K562 (cell line): ENCODE measurements around the gene B3GLCT. TPM values are rescaled to one million over a fixed set of nuclear protein-coding genes. Genes with fewer than 3 reads are reported as not detected.
"Not testable (repeated sequence)": the region's sequence is repeated elsewhere in the genome, so short reads cannot be mapped to it uniquely, and the experiment has no call there.

ENCODE experiments used
- ATAC-seq: fragments of 200-7000 bp; cut with Tn5 transposase; 3 replicates; pipeline ENCODE4 v1.9.1; 2020; ENCODE audit warnings: moderate library complexity
- BruUV-seq: library from RNA; stranded (reverse); fragments of 400-500 nt; replicated peaks from 2 replicates; lab custom pipeline; 2021; lab: Mats Ljungman, UMichigan
- CTCF ChIA-PET: fragments of 300-600 bp; formaldehyde crosslinking; extraction: SDS; loops from one replicate; lab custom pipeline; 2021; ENCODE audit warnings: low intra/inter-chr PET ratio; lab: Yijun Ruan, JAX
- POLR2A ChIA-PET: fragments of 300-600, 350-650 bp; sonication (Branson Sonifier 250); formaldehyde crosslinking; extraction: SDS; loops from one replicate; lab custom pipeline; 2021; ENCODE audit warnings: antibody characterized with exemption, inconsistent platforms; lab: Yijun Ruan, JAX
- DNase-seq, 4 experiments: peaks; one replicate each; pipeline versions ENCODE4 v3.0.0 to v3.0.0-alpha.2; 2011 to 2018; ENCODE audit warnings: low spot score in 3 of 4, mixed read lengths in 3 of 4; ENCODE audit errors: extremely low read depth in 1 of 4
- FAIRE-seq: peaks from 2 replicates; lab custom pipeline; 2011; peaks lifted over from hg19 to GRCh38; lab: Jason Lieb, UNC
- H2AFZ ChIP-seq: 2 replicates; pipeline ENCODE4 v1.6.0; 2011; ENCODE audit warnings: low read depth, low read length, control low read depth, inconsistent platforms
- H3K27ac ChIP-seq: fragments of 200-600 bp; 3 replicates; pipeline ENCODE4 v1.8.0; 2011; ENCODE audit warnings: low read depth, mild to moderate bottlenecking, control low read depth, inconsistent platforms, low read length, moderate library complexity, mixed read lengths; ENCODE audit errors: extremely low read depth
- H3K27me3 ChIP-seq, 2 experiments: fragments of 300-600 bp in 1 of 2; 2 replicates in 1 of 2; 3 replicates in 1 of 2; pipeline versions ENCODE4 v1.6.0 to v1.8.0; 2011; ENCODE audit warnings: inconsistent platforms in 2 of 2, low read length in 2 of 2, mild to moderate bottlenecking in 1 of 2, mixed read lengths in 1 of 2, moderate library complexity in 1 of 2; ENCODE audit not compliant: control insufficient read depth in 2 of 2, insufficient read depth in 2 of 2
- H3K36me3 ChIP-seq: fragments of 300-600 bp; 3 replicates; pipeline ENCODE4 v1.8.0; 2011; ENCODE audit warnings: mild to moderate bottlenecking, low read length, inconsistent platforms; ENCODE audit not compliant: control insufficient read depth, insufficient read depth
- H3K4me1 ChIP-seq, 2 experiments: fragments of 200-600 bp in 1 of 2; replicated peaks in 1 of 2; 2 replicates in 1 of 2; 3 replicates in 1 of 2; pipeline versions ENCODE4 v1.5.1 to v1.8.0; 2011; ENCODE audit warnings: inconsistent platforms in 2 of 2, low read length in 2 of 2, mild to moderate bottlenecking in 1 of 2, mixed read lengths in 1 of 2, moderate library complexity in 1 of 2; ENCODE audit not compliant: control insufficient read depth in 2 of 2, insufficient read depth in 2 of 2
- H3K4me2 ChIP-seq: 2 replicates; pipeline ENCODE4 v1.6.1; 2011; ENCODE audit warnings: low read length, control low read depth, inconsistent platforms, mixed read lengths; ENCODE audit not compliant: insufficient read depth
- H3K4me3 ChIP-seq: fragments of 200-600 bp; sonication (generic), shearing (Covaris generic); 2 replicates; pipeline ENCODE4 v1.5.1; 2016; ENCODE audit warnings: control low read depth, inconsistent platforms
- H3K79me2 ChIP-seq: fragments of 200-600 bp; 3 replicates; pipeline ENCODE4 v1.8.0; 2011; ENCODE audit warnings: low read length, inconsistent platforms; ENCODE audit not compliant: control insufficient read depth, insufficient read depth
- H3K9ac ChIP-seq, 2 experiments: 2 replicates each; pipeline versions ENCODE4 v1.6.0 to v1.6.1; 2011; ENCODE audit warnings: low read depth in 2 of 2, low read length in 2 of 2, control low read depth in 1 of 2, inconsistent platforms in 1 of 2, mild to moderate bottlenecking in 1 of 2, mixed read lengths in 1 of 2; ENCODE audit not compliant: insufficient read depth in 1 of 2
- H3K9me1 ChIP-seq: one replicate; pipeline ENCODE4 v1.6.0; 2011; ENCODE audit warnings: inconsistent platforms, mild to moderate bottlenecking, low read length, moderate library complexity; ENCODE audit not compliant: control insufficient read depth, insufficient read depth
- H3K9me3 ChIP-seq: replicated peaks from 2 replicates; pipeline ENCODE4 v1.5.1; 2011; ENCODE audit warnings: low read depth, low read length, inconsistent platforms; ENCODE audit not compliant: control insufficient read depth, insufficient read depth
- H4K20me1 ChIP-seq: replicated peaks from 2 replicates; pipeline ENCODE4 v1.6.1; 2011; ENCODE audit warnings: low read length, inconsistent platforms, mixed read lengths; ENCODE audit not compliant: control insufficient read depth, insufficient read depth
- C11orf30 ChIP-seq: fragments of 450-650 bp; IDR thresholded peaks from 2 replicates; pipeline ENCODE4 v1.6.1; 2016; ENCODE audit warnings: low read depth, mild to moderate bottlenecking
- MAFF ChIP-seq: IDR thresholded peaks from 2 replicates; pipeline ENCODE4 v1.6.1; 2012; ENCODE audit warnings: low read length, improper control_type of control experiment
- MAFG ChIP-seq: fragments of 450-650 bp; conservative IDR thresholded peaks from 2 replicates; pipeline ENCODE4 v1.6.1; 2016; ENCODE audit warnings: missing genetic modification characterization, missing compliant biosample characterization
- MAFK ChIP-seq: IDR thresholded peaks from 2 replicates; pipeline ENCODE4 v1.6.1; 2011; ENCODE audit warnings: low read length, improper control_type of control experiment
- MEF2A ChIP-seq: IDR thresholded peaks from 2 replicates; pipeline ENCODE4 v1.6.1; 2011; ENCODE audit warnings: low read depth, mild to moderate bottlenecking, low read length, moderate library complexity; ENCODE audit not compliant: control insufficient read depth
- RHOXF2B ChIP-seq: fragments of 250-450 bp; sonication (Bioruptor Pico); conservative IDR thresholded peaks from 2 replicates; pipeline ENCODE4 v1.5.1; 2021
- ZNF316 ChIP-seq: fragments of 450-650 bp; IDR thresholded peaks from 2 replicates; pipeline ENCODE4 v1.6.1; 2016
- ZNF584 ChIP-seq: fragments of 200-800 bp; sonication (Bioruptor generic); IDR thresholded peaks from 2 replicates; pipeline ENCODE4 v1.6.1; 2016; ENCODE audit warnings: low read depth, mild to moderate bottlenecking, missing genetic modification characterization, missing compliant biosample characterization
- WGBS: fragments of 100-300 bp; shearing (Covaris generic); methylation state at CpG from one replicate; pipeline ENCODE4 v1.1.6; 2016; ENCODE audit warnings: low coverage, mixed read lengths; ENCODE audit not compliant: insufficient coverage; ENCODE audit errors: missing lambda C conversion rate; 5-methylcytosine and 5-hydroxymethylcytosine counted together
- in situ Hi-C: fragments of 300-500 bp; cut with MboI; formaldehyde crosslinking; loops from 4 replicates; pipeline ENCODE4 v1.15.0; 2018; ENCODE audit warnings: inconsistent platforms, mixed read lengths
- intact Hi-C: fragments of 100-400 bp; cut with micrococcal nuclease; formaldehyde crosslinking; loops from 2 replicates; pipeline ENCODE4 v1.14.2; 2022
- polyA plus RNA-seq, 8 experiments: library from polyadenylated mRNA; depleted of rRNA in 4 of 8; stranded (reverse) in 5 of 8; unstranded in 3 of 8; fragments of >200 nt; fragmentation: Nextera tagmentation in 2 of 8; fragmentation: Illumina TruSeq in 1 of 8; extraction: Ambion mirVana in 2 of 8; extraction: Trizol in 1 of 8; gene quantifications; 2 replicates each; pipeline versions ENCODE4 v1.2.1 to v1.2.3, GENCODE V29; 2011 to 2014; ENCODE audit warnings: inconsistent platforms in 1 of 8, missing spikeins in 1 of 8
- total RNA-seq, 7 experiments: library from RNA; depleted of rRNA in 6 of 7; stranded (reverse); fragments of >200 nt in 6 of 7; fragmentation: Illumina TruSeq in 2 of 7; extraction: Trizol in 2 of 7; gene quantifications; 2 replicates each; pipeline versions ENCODE4 v1.2.1 to v1.2.3, GENCODE V29; 2011 to 2021; ENCODE audit warnings: low replicate concordance in 1 of 7
- TF ChIP-seq, protein P1 (sequence below): sonication (generic); formaldehyde crosslinking; IDR thresholded peaks from 2 replicates; pipeline ENCODE4 v1.8.0; 2022; ENCODE audit warnings: missing genetic modification reagents, mild to moderate bottlenecking, moderate library complexity, borderline replicate concordance
- TF ChIP-seq, protein P2 (sequence below): fragments of 450-650 bp; IDR thresholded peaks from 2 replicates; pipeline ENCODE4 v1.6.1; 2016; ENCODE audit warnings: low read depth, mild to moderate bottlenecking, moderate library complexity

Gene B3GLCT
- total and polyA plus RNA-seq, 9 of the 15 experiments (the other 6 are each of a cell fraction or from before 2014, with no cell fraction given) = 1.1 to 5.1 (median 2.9) TPM

DNA sequence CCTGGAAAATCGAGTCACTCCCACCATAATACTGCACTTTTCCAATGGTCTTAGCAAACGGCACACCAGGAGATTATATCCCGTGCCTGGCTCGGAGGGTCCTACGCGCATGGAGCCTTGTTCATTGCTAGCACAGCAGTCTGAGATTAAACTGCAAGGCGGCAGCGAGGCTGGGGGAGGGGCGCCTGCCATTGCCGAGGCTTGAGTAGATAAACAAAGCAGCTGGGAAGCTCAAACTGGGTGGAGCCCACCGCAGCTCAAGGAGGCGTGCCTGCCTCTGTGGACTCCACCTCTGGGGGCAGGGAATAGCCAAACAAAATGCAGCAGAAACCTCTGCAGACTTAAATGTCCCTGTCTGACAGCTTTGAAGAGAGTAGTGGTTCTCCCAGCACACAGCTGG, 141.1 kb downstream of the B3GLCT start:
- DNase-seq = peak in 1 of 4 experiments; percentile 18
- H3K4me3 ChIP-seq, intact Hi-C loops, CTCF ChIA-PET, H3K27ac ChIP-seq, H3K9ac ChIP-seq, H3K4me1 ChIP-seq, H3K36me3 ChIP-seq, H4K20me1 ChIP-seq, ATAC-seq, H3K27me3 ChIP-seq, FAIRE-seq, H3K79me2 ChIP-seq, BruUV-seq, H3K9me1 ChIP-seq, in situ Hi-C loops, H3K9me3 ChIP-seq, POLR2A ChIA-PET: not testable (repeated sequence)
- WGBS = 2% methylated on average over 12 of the region's 12 CpGs
- Histone ChIP-seq H2AFZ (peak overlapping the region; percentile 63; the same call in 1 of the 2 replicates), H3K4me2 (peak overlapping the region; percentile 58; the same call in 1 of the 2 replicates)
- TF ChIP-seq, protein P1, sequence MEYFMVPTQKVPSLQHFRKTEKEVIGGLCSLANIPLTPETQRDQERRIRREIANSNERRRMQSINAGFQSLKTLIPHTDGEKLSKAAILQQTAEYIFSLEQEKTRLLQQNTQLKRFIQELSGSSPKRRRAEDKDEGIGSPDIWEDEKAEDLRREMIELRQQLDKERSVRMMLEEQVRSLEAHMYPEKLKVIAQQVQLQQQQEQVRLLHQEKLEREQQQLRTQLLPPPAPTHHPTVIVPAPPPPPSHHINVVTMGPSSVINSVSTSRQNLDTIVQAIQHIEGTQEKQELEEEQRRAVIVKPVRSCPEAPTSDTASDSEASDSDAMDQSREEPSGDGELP (CRISPR knock-in tag) = peak; percentile 70

- intact Hi-C loops = no loop called here
- BruUV-seq = no TSS peak
- peak; percentile 82 for TF ChIP-seq ZNF316
- TF ChIP-seq RHOXF2B (CRISPR knock-in tag) = no peak
- TF ChIP-seq MAFF = peak; percentile 85
- TF ChIP-seq ZNF584 (CRISPR knock-in tag) = no peak
- no peak for TF ChIP-seq MEF2A
- TF ChIP-seq, protein P2, sequence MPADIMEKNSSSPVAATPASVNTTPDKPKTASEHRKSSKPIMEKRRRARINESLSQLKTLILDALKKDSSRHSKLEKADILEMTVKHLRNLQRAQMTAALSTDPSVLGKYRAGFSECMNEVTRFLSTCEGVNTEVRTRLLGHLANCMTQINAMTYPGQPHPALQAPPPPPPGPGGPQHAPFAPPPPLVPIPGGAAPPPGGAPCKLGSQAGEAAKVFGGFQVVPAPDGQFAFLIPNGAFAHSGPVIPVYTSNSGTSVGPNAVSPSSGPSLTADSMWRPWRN = no peak
- peak; percentile 71 for TF ChIP-seq MAFG (tag)
- TF ChIP-seq MAFK = peak; percentile 84
- TF ChIP-seq C11orf30 = peak; percentile 62
- TF ChIP-seq, all 486 proteins: peak for 5
- no peak overlapping the region for H3K9ac ChIP-seq
- ChIA-PET POLR2A (interaction anchor here (0.7 kb wide), 1 partner anchor 502 kb away, joined by 3 read pairs; no protein-coding TSS in a partner anchor), CTCF (no interaction called here)
- no peaks in the 10 kb centered on the region for H3K36me3 ChIP-seq
- in situ Hi-C loops = no loop called here
- FAIRE-seq (no peak), ATAC-seq (no peak), DNase-seq (no peak)
- no peaks in the 10 kb centered on the region for H3K9me3 ChIP-seq
- H3K27ac ChIP-seq = no peak overlapping the region
- no peak overlapping the region for H3K4me3 ChIP-seq
- WGBS = 0% methylated on average over 2 of the region's 2 CpGs
- H2AFZ ChIP-seq = no peak overlapping the region
- H3K9me1 ChIP-seq = no peaks in the 10 kb centered on the region
- no peak overlapping the region for H3K4me2 ChIP-seq
- H4K20me1 ChIP-seq = no peaks in the 10 kb centered on the region
- peaks cover 0 to 7% of the 10 kb centered on the region in 2 experiments; a peak in 3 of 5 replicates for H3K27me3 ChIP-seq
- no peaks in the 10 kb centered on the region for H3K4me1 ChIP-seq
- H3K79me2 ChIP-seq = no peaks in the 10 kb centered on the region
These were observed 147.1 kb downstream of the B3GLCT start for GRCh38 chr13:31346891-31347290.
